ENCODE data around the gene EEIG1.

Gene EEIG1

DNA sequence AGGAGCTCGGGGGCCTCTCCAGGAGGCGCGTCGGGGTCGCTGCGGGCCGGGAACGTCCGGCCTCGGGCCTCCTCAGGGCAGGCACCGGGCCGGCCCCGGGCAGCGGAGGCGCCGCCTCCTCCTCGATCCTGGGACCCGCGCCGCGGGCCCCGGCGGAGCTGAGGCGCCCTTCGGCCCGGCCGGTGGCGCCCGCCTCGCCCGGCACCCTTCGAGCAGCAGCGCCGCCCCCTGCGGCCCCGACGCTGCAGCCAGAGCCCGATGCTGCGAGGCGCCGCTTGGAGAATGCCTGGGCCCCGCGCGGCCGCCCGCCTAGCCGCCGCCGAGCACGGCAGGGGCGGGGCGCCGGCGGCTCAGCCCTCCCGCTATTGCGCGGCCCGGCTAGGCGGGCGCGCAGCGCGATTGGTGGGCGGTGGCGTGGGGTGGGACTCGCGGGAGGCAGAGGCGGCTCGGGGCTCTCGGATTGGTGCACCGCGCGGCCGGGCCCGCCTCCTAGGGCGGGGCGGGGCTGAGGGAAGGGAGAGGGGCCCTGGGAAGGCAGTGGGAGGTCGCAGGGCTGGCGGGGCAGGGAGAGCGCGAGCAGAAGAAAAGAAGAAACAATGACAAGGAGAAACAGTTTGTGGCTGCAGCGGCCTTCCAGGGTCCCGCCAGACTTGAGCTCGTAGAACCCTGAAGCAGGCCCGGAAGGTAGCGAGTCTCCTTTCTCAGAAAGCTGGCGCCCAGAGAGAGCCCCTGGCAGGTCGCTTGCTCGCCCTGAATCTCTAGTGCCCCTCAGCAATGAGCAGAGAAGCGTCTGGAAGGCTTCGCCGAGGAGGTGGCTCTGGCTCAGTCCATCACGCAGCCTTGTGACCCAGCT, at the start of gene EEIG1:
TSS of gene EEIG1 (minus strand) at position 284 of the 853 bp plus-strand sequence. CDS start 852 bp downstream, outside the sequence.
- peaks cover 6% of the 10 kb centered on the region; the same call in 1 of the 2 replicates for H3K4me1 ChIP-seq (ENCODE audit: control insufficient read depth, insufficient read depth, low read length)
- peak within 1 kb of the TSS; percentile 66 for H3K4me3 ChIP-seq (ENCODE audit: low read depth, low read length)
- peak within 1 kb of the TSS; percentile 81 for H3K27ac ChIP-seq (ENCODE audit: extremely low read depth, low read depth, low read length)
- H3K36me3 ChIP-seq (ENCODE audit: control insufficient read depth in 2 of 2, insufficient read depth in 1 of 2, low read length in 2 of 2): peaks cover 0 to 3% of the 10 kb centered on the region in 2 experiments; a peak in 1 of 3 replicates
- CTCF ChIA-PET: interaction anchor here (0.6 to 10.0 kb wide), 7 partner anchors 18 to 144 kb away, joined by 3 to 94 read pairs (median 4); no protein-coding TSS in a partner anchor
- POLR2A ChIA-PET: interaction anchor here (0.5 to 2.8 kb wide), 14 partner anchors 10 to 366 kb away, joined by 3 to 19 read pairs (median 5); partner anchors contain the start of gene SLC25A25
- H3K9me3 ChIP-seq (ENCODE audit: control insufficient read depth, insufficient read depth, low read depth, low read length): no peaks in the 10 kb centered on the region
- TF ChIP-seq REPIN1 (tag by site-specific recombination; IDR thresholded peaks at IDR 0.05; ENCODE audit: low read depth) (no peak), ZNF664 (tag by site-specific recombination; IDR thresholded peaks at IDR 0.05) (no peak), ZNF404 (tag by site-specific recombination; IDR thresholded peaks at IDR 0.05) (no peak), ZNF335 (tag by site-specific recombination; conservative IDR thresholded peaks at IDR 0.05) (peak; percentile 60; the same call in 1 of the 2 replicates), KLF8 (tag by site-specific recombination; IDR thresholded peaks at IDR 0.05) (peak; percentile 32; the same call in 1 of the 2 replicates), ZNF747 (tag by site-specific recombination; IDR thresholded peaks at IDR 0.05) (no peak), KLF10 (tag by site-specific recombination; IDR thresholded peaks at IDR 0.05) (no peak), ZNF785 (tag by site-specific recombination; IDR thresholded peaks at IDR 0.05) (no peak), SCRT2 (tag by site-specific recombination; IDR thresholded peaks at IDR 0.05) (no peak), GLIS2 (tag by site-specific recombination; IDR thresholded peaks at IDR 0.05) (peak; percentile 81), ZFP41 (tag by site-specific recombination; IDR thresholded peaks at IDR 0.05; ENCODE audit: borderline replicate concordance) (no peak), ZNF555 (tag by site-specific recombination; conservative IDR thresholded peaks at IDR 0.05) (no peak), ZNF670 (tag by site-specific recombination; IDR thresholded peaks at IDR 0.05; ENCODE audit: low read depth) (no peak), ZIC2 (tag by site-specific recombination; IDR thresholded peaks at IDR 0.05) (peak; percentile 17; the same call in 1 of the 2 replicates), ZBTB8A (tag by site-specific recombination; IDR thresholded peaks at IDR 0.05) (peak; percentile 58), ZBTB20 (tag by site-specific recombination; IDR thresholded peaks at IDR 0.05) (peak; percentile 69; the same call in 1 of the 2 replicates), ZNF37A (tag by site-specific recombination; IDR thresholded peaks at IDR 0.05) (no peak), YY1 (tag by site-specific recombination; IDR thresholded peaks at IDR 0.05) (no peak), ZNF239 (tag by site-specific recombination; IDR thresholded peaks at IDR 0.05) (no peak), TCF7L2 (IDR thresholded peaks at IDR 0.05; ENCODE audit: borderline replicate concordance, low read depth, low read length) (no peak)
- TF ChIP-seq, protein P1, sequence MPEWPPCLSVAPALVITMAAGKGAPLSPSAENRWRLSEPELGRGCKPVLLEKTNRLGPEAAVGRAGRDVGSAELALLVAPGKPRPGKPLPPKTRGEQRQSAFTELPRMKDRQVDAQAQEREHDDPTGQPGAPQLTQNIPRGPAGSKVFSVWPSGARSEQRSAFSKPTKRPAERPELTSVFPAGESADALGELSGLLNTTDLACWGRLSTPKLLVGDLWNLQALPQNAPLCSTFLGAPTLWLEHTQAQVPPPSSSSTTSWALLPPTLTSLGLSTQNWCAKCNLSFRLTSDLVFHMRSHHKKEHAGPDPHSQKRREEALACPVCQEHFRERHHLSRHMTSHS (tag by site-specific recombination; IDR thresholded peaks at IDR 0.05): no peak
- TF ChIP-seq, protein P2, sequence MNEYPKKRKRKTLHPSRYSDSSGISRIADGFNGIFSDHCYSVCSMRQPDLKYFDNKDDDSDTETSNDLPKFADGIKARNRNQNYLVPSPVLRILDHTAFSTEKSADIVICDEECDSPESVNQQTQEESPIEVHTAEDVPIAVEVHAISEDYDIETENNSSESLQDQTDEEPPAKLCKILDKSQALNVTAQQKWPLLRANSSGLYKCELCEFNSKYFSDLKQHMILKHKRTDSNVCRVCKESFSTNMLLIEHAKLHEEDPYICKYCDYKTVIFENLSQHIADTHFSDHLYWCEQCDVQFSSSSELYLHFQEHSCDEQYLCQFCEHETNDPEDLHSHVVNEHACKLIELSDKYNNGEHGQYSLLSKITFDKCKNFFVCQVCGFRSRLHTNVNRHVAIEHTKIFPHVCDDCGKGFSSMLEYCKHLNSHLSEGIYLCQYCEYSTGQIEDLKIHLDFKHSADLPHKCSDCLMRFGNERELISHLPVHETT (tag by site-specific recombination; IDR thresholded peaks at IDR 0.05): no peak
- TF ChIP-seq, protein P3, sequence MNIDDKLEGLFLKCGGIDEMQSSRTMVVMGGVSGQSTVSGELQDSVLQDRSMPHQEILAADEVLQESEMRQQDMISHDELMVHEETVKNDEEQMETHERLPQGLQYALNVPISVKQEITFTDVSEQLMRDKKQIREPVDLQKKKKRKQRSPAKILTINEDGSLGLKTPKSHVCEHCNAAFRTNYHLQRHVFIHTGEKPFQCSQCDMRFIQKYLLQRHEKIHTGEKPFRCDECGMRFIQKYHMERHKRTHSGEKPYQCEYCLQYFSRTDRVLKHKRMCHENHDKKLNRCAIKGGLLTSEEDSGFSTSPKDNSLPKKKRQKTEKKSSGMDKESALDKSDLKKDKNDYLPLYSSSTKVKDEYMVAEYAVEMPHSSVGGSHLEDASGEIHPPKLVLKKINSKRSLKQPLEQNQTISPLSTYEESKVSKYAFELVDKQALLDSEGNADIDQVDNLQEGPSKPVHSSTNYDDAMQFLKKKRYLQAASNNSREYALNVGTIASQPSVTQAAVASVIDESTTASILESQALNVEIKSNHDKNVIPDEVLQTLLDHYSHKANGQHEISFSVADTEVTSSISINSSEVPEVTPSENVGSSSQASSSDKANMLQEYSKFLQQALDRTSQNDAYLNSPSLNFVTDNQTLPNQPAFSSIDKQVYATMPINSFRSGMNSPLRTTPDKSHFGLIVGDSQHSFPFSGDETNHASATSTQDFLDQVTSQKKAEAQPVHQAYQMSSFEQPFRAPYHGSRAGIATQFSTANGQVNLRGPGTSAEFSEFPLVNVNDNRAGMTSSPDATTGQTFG (tag by site-specific recombination; IDR thresholded peaks at IDR 0.05; ENCODE audit: borderline replicate concordance): no peak
- TF ChIP-seq, protein P4, sequence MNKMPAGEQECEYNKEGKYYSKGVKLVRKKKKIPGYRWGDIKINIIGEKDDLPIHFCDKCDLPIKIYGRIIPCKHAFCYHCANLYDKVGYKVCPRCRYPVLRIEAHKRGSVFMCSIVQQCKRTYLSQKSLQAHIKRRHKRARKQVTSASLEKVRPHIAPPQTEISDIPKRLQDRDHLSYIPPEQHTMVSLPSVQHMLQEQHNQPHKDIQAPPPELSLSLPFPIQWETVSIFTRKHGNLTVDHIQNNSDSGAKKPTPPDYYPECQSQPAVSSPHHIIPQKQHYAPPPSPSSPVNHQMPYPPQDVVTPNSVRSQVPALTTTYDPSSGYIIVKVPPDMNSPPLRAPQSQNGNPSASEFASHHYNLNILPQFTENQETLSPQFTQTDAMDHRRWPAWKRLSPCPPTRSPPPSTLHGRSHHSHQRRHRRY (tag by site-specific recombination; IDR thresholded peaks at IDR 0.05): no peak
- TF ChIP-seq, protein P5, sequence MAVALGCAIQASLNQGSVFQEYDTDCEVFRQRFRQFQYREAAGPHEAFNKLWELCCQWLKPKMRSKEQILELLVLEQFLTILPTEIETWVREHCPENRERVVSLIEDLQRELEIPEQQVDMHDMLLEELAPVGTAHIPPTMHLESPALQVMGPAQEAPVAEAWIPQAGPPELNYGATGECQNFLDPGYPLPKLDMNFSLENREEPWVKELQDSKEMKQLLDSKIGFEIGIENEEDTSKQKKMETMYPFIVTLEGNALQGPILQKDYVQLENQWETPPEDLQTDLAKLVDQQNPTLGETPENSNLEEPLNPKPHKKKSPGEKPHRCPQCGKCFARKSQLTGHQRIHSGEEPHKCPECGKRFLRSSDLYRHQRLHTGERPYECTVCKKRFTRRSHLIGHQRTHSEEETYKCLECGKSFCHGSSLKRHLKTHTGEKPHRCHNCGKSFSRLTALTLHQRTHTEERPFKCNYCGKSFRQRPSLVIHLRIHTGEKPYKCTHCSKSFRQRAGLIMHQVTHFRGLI (tag by site-specific recombination; IDR thresholded peaks at IDR 0.05): no peak
- TF ChIP-seq, protein P6, sequence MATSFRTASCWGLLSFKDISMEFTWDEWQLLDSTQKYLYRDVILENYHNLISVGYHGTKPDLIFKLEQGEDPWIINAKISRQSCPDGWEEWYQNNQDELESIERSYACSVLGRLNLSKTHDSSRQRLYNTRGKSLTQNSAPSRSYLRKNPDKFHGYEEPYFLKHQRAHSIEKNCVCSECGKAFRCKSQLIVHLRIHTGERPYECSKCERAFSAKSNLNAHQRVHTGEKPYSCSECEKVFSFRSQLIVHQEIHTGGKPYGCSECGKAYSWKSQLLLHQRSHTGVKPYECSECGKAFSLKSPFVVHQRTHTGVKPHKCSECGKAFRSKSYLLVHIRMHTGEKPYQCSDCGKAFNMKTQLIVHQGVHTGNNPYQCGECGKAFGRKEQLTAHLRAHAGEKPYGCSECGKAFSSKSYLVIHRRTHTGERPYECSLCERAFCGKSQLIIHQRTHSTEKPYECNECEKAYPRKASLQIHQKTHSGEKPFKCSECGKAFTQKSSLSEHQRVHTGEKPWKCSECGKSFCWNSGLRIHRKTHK (tag by site-specific recombination; IDR thresholded peaks at IDR 0.05): no peak
- TF ChIP-seq, protein P7, sequence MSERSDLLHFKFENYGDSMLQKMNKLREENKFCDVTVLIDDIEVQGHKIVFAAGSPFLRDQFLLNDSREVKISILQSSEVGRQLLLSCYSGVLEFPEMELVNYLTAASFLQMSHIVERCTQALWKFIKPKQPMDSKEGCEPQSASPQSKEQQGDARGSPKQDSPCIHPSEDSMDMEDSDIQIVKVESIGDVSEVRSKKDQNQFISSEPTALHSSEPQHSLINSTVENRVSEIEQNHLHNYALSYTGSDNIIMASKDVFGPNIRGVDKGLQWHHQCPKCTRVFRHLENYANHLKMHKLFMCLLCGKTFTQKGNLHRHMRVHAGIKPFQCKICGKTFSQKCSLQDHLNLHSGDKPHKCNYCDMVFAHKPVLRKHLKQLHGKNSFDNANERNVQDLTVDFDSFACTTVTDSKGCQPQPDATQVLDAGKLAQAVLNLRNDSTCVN (tag by site-specific recombination; optimal IDR thresholded peaks at IDR 0.05): peak; percentile 33

Measured in HEK293 (cell line).